ENCODE results near the gene TRUB1.

TRUB1 gene

DNA sequence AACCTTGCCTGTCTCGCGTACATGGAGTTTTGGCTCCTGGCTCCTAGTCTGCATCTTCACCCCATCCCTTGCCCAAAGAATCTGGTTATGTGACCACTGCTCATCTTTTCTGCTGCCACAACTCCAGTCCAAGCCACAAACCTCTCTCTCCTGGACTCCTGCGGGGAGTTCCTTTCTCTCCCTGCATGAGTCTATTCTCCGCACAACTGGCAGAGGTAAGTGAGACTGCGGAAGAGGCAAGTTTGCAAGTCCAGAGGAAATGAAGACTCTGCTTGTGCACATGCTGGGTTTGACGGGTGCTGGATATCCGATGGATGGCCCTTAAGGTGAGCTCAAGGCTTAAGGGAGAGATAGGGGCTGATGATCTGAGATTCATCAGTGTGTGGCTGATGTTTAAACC, 61.0 kb downstream of the TRUB1 start:
- no peak for DNase-seq (ENCODE audit: extremely low read depth, low read depth)
- H3K4me3 ChIP-seq (replicated peaks; ENCODE audit: low read depth, low read length), result no peak overlapping the region
- TF ChIP-seq, protein P1, sequence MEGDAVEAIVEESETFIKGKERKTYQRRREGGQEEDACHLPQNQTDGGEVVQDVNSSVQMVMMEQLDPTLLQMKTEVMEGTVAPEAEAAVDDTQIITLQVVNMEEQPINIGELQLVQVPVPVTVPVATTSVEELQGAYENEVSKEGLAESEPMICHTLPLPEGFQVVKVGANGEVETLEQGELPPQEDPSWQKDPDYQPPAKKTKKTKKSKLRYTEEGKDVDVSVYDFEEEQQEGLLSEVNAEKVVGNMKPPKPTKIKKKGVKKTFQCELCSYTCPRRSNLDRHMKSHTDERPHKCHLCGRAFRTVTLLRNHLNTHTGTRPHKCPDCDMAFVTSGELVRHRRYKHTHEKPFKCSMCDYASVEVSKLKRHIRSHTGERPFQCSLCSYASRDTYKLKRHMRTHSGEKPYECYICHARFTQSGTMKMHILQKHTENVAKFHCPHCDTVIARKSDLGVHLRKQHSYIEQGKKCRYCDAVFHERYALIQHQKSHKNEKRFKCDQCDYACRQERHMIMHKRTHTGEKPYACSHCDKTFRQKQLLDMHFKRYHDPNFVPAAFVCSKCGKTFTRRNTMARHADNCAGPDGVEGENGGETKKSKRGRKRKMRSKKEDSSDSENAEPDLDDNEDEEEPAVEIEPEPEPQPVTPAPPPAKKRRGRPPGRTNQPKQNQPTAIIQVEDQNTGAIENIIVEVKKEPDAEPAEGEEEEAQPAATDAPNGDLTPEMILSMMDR (IDR thresholded peaks at IDR 0.05; ENCODE audit: low read depth, low read length, missing control alignments), result no peak

DNA sequence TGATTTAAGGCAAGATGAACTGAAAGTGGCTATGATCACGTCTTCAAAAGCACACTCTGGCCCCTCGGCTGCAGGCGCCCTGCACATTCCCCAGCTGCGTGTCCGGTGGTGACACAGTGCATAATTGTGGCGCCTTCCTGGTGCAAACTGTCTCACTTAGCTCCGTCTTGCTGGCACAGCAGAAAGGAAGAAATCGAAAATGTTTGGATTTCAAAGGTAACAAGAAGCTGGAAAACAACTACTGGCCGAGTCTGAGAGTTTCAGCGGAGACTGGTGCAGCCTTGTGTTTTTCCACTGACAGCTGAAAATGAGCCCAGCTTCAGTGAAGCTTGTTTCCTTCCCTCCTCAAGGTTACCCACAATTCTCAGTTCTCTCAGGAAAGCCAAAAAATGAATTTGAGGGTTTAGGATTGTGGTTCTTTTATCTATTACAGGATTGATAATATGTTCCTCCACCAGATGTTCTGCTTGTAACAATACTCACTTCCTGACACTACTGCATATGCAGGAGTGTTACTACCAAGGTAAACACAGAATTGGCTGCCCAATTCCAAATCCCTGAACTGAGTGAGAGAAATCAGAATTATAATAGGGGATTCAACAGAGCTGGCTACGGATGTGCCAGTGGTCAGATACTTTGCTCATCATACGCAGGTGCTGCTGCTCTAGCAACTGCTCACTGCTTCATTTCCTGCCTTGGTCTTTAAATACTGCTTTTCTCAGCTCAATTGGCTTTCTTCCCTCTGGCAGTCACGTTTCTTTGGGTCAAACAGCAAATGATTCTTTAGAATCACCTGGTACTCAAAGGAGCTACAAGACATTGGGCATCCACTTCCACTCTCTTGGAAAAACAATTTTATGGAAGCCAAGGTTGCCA, 63.7 kb downstream of the TRUB1 start:
- TF ChIP-seq, protein P1 (IDR thresholded peaks at IDR 0.05; ENCODE audit: low read depth, low read length, missing control alignments), result no peak
- H3K4me3 ChIP-seq (replicated peaks; ENCODE audit: low read depth, low read length), result no peak overlapping the region
- no peak for DNase-seq (ENCODE audit: extremely low read depth, low read depth)

DNA sequence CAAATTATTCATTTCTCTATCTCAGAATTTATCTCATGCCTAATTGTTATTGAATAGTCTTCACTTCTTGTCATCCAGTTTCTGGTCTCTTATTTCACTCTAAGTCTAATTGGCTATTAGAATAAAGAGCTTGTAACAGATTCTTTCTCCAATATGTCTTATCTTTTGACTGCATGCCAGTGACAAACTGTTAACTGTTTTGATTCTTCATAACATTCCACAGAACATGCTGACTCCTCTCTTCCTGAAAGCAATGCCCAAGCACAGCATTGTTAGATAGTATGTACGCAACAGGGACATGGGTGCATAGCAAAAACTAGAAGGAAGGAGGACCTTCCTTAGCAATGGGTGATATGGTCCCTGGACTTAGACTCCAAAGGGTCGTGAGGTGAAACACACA, 65.4 kb downstream of the TRUB1 start:
- no peak for DNase-seq (ENCODE audit: extremely low read depth, low read depth)

DNA sequence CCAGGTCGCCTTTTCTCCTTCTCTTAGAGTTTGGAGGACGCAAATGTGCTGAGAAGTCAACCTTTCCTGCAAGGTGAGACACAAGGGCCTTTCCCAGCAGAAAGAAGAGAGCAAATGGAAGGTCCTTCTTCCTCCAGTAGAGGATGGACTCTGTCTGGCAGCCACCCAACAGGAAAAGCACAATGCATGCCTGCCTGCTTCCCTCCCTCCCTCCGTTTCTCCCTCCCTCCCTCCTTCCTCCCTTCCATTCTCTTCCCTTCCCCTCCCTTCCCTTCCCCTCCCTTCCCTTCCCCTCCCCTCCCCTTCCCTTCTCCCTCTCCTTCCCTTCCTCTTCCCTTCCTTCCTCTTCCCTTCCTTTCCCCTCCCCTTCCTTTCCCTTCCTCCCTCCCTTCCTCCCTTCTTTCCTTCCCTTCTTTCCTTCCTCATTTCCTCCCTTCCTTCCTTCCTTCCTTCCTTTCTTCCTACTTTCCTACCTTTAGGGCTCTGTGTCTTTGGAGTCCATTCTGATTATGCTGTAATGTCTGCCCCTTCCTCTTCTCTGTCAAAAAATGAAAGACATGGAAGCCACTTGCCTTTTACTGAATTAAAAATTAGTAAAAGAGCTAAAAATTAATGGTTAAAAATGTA, 66.4 kb downstream of the TRUB1 start:
- no peak for DNase-seq (ENCODE audit: extremely low read depth, low read depth)
- TF ChIP-seq, protein P1 (IDR thresholded peaks at IDR 0.05; ENCODE audit: low read depth, low read length, missing control alignments), result no peak

More for the DNA sequence above, 65.4 kb downstream of the TRUB1 start:
- TF ChIP-seq, protein P1 (IDR thresholded peaks at IDR 0.05; ENCODE audit: low read depth, low read length, missing control alignments), result no peak
- no peak overlapping the region for H3K4me3 ChIP-seq (replicated peaks; ENCODE audit: low read depth, low read length)

DNA sequence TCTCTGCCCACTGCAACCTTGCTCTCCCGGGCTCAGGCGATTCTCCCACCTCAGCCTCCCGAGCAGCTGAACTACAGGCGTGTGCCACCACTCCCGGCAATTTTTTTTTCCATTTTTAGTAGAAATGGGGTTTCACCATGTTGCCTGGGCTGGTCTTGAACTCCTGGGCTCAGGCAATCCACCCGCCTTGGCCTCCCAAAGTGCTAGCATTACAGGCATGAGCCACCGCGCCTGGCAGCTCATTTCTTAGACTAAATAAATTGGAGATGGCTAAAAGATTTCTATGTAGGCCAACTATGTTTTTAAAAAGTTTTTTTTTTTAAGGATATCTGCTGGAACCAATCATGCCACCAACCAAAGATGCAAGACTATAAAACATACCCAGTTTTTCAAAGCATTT, 67.8 kb downstream of the TRUB1 start:
- DNase-seq (ENCODE audit: extremely low read depth, low read depth), result no peak
- H3K4me3 ChIP-seq (replicated peaks; ENCODE audit: low read depth, low read length), result no peak overlapping the region
- TF ChIP-seq, protein P1 (IDR thresholded peaks at IDR 0.05; ENCODE audit: low read depth, low read length, missing control alignments), result no peak

More for the DNA sequence above, 66.4 kb downstream of the TRUB1 start:
- no peak overlapping the region for H3K4me3 ChIP-seq (replicated peaks; ENCODE audit: low read depth, low read length)

- no peak overlapping the region for H3K4me3 ChIP-seq (replicated peaks; ENCODE audit: low read depth, low read length)
- no peak for DNase-seq (ENCODE audit: extremely low read depth, low read depth)
- TF ChIP-seq, protein P1 (IDR thresholded peaks at IDR 0.05; ENCODE audit: low read depth, low read length, missing control alignments), result no peak
Measured at GRCh38 chr10:115018185-115018931, 80.4 kb downstream of the TRUB1 start.
